Activated T-cell treated with anti-CD3 and anti-CD28 coated beads for 1 hour (primary cell): ENCODE results near the gene ANO3.
"Not testable (repeated sequence)": the region's sequence is repeated elsewhere in the genome, so short reads cannot be mapped to it uniquely, and the experiment has no call there.

Source experiments
- DNase-seq: peaks from one replicate; pipeline ENCODE4 v3.0.0-alpha.2; 2020; ENCODE audit warnings: low read depth

ANO3 gene

DNA sequence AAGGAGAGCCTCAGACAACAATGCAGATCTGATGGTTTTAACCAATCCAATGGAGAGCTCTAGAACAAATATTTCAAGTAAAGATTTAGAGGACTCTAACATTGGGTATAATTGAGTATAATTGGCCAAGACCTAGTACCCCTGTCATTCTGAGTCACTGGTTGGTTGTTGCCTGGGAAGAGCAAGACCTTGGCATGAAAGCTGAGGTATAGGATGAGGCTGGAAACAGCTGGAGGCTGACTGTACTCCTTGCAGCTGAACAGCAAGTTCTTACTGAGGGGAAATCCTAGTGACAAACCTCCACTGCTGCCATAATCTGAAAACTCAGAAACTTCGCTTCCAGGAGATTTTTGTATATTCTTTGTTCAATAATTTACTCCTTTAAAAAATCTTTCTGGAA is 294.4 kb downstream of the ANO3 start:
- no peak for DNase-seq

DNA sequence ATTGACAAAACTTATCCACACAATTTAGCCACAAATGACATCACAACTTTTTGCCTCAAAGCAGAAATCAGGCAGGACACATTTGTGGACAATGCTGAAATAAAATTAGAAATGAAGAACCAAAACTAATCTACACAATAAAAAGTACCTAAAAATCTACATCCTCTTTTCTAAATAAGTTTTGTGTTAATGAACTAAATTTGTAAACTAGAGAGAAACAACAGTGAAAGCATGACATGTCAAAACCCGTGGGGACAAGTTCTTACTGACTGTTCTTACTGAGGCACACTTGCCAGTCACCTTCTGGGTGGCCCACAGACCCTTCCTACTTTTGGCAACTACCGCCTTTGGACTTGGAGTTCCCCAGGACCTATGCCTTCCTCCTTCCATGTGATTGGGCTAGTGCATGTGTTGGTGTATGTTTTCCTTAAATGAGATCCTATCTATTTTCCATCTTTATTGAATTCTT is 300.8 kb downstream of the ANO3 start:
- DNase-seq, result no peak

DNA sequence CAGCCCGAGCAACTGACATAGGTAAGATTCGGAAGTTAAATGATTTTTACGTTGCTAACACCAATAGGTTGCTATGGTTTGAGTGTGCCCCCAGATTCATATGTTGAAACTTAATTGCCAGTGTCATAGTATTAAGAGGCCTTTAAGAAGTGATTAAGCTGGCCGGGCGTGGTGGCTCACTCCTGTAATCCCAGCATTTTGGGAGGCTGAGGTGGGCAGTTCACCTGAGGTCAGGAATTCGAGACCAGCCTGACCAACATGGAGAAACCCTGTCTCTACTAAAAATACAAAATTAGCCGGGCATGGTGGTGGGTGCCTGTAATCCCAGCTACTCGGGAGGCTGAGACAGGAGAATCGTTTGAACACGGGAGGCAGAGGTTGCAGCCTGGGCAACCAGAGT is 311.4 kb downstream of the ANO3 start:
- DNase-seq, result not testable (repeated sequence)

DNA sequence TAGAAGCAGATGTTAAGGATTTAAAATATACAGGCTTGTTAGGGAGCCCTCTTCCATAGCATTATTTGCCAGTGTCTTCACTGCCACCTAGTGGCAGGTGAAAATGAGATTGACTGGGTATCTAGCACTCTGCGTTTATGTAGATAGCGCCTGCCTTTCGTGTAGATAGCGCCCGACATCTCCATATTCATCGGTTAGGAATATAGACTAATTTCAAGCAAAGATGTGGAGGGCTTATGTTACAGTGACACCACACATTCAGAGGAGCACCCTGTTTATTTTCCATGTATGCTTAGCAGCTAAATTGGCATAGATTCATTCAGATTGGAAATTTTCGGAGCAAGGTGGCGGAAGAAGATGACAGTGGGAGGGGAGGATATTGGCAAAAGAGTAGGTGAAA is 318.0 kb downstream of the ANO3 start:
- no peak for DNase-seq

DNA sequence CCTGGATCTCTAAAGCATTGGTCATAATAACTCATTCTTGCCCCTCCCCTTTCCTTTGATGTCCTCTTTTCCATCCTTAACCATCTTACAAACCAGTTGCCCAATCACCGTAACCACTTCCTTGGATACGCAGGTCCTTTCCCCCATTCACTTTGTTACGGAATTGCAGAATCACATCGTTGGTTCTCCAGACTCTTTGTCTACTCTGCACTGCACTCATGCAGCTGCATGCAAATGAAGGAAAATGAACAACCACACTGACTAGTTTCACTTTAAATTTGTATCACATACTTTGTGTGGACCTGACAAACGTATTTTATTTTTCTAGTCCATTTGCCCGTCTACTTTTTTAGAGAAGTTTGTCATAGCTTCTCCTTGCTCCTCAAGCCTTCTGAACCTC is 320.0 kb downstream of the ANO3 start:
- DNase-seq, result no peak

DNA sequence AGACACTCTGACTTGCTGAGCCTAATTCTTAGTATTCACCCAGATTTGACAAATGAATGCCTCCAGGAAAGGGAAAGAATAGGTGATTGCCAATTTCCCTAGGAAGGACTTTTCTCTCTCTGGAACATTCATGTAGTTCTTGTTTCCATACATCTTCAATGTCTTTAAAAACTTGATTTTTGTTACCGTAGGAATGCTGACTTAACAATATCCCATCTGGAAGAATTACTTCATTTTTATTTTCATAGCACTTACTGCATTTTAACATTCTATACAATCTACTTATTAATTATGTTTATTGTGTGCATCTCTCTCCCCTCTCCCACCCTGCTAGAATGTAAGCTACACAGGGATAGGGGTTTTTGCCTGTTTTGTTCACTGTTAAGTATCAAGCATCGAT is 323.4 kb downstream of the ANO3 start:
- DNase-seq, result no peak

DNA sequence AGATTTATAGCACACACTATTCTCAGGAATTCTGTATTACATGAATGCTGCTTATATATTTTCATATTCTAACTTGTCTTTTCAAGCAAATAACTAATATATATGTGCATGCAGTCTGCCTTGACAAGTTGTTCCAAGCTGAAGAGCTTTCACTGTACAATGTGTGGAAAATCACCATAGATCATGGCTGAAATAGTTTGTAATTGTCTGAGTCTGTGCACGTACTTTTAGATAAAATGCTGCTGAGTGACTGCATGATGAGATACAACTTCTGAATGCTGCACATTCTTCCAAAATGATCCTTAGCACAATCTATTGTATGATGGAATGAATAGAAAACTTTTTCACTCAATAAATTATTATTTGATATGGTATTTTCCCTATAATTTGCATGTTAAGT is 331.0 kb downstream of the ANO3 start:
- no peak for DNase-seq

DNA sequence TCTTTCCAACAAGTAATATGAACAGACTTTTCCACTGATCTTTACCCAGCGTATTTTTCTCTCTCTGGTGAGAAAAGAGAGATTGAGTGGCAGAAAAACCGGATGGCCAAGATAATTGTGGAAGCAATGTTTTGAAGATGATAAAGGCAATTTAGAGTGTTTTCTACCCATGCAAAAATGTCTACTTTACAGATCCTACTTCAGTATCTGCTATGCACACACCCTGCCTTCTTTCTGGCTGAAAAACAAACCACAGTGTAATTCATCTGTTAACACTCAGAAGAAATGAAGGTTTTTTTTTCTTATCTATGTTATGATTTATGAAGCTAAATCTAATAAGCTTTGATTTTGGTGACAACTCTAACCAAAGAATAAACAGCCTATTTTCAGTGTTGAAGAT is 333.1 kb downstream of the ANO3 start:
- DNase-seq, result no peak

DNA sequence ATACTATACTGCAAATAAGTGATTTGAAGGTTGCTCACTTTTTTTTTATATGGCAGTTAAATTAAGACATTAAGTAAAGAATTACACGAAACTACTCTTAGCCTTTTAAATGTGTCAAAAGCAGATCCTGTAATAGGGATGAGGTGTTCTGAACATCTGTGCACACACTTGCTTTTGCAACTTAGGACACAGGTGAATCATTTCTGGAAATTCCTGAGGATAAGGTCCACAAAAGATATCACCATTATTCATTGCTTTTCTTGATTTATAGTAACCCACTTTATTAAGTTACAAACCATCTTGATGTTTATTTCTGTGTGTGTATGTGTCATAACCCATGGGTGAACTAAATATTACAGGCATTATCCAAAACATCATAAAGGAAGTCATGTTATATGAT is 334.0 kb downstream of the ANO3 start:
- no peak for DNase-seq

DNA sequence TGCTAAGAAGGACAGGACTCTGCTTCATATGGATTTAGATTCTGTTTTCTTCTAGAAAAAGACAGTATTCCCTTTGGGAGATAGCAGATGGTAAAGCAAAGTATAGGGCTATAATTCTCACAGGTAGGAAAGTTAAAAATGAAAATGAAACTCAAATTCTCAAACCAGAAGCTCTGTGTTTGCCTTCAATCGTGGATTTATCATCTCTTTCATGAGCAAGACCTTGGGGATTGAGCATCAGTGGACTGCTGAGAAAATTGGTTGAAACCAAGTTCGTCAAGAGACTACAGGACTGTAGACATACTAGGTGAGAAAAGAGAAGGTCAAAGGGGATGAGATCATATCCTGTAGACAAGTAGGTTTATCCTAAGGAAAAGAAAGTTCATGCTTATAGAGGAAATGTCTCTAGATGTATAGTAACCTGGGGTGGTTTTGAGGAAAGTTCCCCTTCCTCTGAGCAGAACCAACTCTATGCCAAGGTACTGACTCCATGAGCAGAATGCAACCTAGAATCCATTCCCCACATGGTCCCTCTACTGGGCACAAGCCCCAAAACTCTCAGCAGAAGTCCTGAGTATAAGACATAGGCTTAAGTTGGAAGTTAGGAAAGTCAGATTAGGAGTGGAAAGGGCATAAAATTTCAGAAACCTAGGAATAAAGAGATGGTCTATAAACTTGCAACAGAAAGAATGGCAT is 343.5 kb downstream of the ANO3 start:
- no peak for DNase-seq

DNA sequence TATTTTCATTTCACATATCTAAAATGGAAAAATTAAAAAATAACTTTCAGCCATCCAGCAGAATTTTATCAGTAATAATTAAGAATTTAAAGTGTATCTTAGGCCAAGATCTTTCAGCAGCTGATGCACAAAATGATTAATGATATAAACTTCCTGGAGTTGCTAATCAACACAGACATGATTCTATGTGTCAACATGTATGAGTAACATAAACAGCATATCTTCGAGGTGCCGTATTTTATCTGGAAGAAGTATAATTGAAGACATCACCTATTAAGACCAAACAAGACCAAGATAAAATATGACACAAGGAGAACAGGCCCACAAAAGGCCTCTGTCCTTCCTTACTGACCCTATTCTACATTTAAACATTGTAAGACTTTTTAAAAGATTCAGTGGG is 344.7 kb downstream of the ANO3 start:
- no peak for DNase-seq

DNA sequence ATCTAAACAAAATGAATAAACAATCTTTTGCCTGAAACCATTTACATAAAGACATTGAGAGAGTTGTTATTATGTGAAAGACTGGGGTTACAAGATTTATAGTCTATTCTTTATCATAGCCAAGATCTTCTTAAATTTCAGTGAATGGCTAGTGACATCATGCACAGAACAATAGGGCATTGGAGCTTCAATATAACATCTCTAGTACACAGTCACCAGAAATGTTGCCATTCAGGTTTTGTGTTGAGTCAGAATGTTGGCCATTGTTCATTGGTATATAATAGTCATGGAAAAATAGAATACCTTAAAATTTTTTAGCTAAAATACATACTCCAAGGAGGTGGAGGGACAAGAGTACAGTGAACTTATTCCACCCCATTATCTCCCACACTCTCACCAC is 345.6 kb downstream of the ANO3 start:
- no peak for DNase-seq

DNA sequence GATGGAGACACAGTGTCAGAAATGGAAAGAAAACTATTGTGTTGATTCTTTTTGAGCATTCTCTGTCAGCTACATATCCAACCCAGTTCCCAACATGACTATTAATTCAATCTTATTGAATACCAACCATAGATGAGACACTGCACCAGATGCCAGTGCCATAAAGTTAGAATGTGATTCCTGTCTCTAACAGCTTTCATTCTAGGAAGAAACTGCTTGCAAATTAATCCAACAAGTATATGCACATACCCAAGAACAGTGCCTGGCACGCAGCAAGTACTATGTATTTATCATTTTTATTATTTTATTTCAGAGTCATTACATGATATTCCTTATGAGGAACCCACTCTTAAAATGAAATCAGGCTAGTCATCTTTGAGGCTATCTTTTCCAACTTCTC is 355.4 kb downstream of the ANO3 start:
- DNase-seq, result no peak

DNA sequence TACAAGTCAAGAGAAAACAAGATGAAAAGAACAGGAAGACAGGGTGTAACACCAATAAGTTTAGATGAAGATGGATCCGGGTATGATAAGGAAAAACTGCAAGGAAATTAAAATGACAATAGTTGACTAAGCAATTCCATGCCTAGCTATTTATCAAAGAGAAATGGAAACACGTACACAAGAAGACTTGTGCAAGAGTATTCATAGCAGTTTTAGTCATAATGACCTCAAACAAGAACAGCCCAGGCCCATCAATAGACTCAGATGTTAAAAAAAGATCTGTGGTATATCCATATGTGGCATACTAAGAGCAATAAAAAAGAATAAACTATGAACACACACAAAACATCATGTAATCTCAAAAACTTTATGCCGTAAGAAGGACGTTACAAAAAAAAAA is 356.8 kb downstream of the ANO3 start:
- no peak for DNase-seq

DNA sequence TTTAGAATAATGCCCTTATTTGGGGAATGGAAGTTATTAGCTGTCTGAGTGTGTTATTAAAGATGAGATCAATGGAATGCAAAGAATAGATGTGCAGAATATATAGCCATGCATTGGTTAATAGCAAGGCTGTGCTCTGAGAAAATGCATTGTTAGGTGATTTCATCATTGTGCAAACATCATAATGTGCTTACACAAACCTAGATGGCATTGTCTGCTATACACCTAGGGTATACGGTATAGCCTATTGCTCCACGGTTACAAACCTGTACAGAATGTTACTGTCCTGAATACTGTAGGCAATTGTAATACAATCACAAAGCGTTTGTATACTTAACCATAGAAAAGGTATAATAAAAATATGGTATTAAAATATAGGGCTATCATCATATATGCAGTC is 364.4 kb downstream of the ANO3 start:
- DNase-seq, result no peak

DNA sequence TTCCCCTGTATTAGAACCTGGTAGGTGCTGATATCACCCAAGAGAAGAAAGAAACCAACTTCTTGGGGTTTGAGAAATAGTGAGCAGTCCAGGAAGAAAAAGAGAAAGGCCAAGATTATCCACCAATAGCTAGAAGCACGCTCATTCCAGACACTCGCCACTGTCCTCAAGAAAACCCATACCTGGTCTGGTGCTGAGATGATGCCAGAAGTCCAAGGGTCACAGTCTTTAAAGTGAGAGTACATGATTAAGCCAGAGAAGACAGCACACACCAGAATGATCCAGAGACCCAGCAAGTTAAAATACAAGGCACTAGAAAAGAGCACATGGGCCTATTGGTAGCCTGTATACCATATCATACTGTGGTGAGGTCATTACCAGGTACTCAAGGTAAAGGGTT is 366.3 kb downstream of the ANO3 start:
- DNase-seq, result no peak

DNA sequence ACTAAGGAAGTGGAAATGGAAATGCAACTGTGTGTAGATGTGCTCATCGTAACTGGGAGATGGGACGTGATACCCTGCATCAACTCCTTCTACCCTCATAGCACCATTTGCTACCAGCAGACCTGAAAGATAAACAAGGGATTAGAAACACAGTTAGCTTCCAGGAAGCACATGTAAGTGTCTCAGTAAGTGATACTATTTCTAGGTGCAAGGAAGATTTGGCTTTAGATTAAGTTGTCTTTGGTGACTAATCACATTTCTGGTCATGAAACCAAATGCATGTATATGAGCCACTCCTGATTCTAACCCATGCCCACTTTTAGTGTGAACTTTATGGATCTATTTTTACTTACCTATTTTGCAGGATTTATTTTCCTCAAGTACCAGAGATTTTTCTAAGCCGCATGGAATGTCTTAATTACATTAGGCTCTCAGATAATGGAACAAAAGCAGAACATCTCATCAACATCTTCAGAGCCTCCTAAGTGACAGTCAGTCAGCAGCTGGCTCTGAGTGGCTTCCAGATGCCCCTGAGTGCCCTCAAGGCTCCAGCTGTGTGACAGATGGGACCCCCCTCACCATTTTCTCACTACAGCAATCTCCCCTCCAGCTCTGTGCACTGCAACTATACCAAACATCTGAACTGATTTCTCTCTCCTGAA is 368.8 kb downstream of the ANO3 start:
- no peak for DNase-seq

DNA sequence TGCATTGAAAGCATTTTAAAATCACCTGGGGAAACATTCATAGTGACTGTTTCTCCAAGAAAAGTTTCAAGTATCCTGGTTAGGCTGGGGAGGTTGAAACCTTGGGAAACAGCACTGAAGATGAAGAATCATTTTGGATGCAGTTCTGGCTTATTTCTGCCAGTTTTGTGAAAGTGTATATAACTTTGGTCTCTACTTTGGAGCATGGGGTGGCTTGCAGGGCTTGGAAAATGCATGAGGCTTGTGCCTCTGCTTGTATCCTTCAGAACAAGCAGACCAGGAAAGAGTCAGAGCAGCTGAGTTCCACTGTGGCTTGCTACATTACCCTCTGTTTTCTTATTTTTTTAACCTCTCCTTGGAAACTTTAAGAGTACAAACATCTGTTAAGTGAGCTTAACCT is 370.5 kb downstream of the ANO3 start:
- no peak for DNase-seq

DNA sequence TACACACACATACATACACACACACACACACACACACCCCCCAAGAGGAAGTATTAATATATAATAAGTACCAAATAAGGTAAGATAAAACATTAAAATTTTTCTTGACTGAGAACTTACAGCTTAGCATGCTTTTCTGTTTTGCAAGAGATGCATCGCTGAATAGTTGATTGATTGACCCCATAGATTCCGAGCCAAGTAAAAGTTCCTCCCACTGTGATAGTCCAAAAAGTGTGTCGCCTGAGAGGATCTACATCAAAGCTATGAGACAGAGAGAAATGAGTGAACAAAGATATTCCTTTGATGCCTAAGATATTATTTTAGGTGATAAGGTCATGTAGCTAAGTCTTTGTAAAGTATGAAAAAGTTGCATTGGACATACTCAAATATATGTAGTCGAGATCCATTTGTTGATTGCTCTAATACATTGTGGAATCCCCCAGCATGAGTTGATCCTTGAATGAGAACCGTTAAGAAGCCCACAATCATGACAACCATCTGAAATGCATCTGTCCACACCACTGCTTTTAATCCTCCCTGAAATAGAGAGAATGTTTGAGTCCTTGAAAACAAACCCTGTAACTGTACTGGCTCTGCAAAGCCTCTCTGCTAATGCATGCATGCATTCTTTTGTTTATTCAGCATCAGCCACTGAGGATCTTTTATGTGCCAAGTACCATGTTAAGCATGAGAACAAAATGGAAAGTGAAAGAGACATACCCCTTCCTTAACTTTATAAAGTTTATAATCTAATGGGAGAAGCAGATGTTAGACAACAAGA is 371.7 kb downstream of the ANO3 start:
- no peak for DNase-seq

DNA sequence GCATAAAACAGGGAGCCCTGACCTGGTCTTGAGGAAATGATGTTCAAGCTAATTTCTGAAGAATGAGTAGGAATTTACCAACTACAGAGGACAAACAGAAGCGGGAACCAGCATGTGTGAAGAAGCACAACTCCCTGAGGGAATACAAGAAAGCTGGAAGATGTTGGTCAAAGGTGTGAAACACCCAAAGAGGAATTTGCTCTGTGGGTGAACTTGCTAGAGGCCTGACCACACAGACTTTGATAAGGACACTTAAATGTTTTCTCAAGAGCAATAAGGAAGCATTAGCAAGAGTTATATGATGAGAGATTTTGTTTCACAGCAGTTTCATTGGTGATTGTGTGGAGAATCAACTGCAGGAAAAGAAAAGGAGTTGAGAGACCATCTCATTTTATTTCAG is 372.3 kb downstream of the ANO3 start:
- DNase-seq, result no peak

DNA sequence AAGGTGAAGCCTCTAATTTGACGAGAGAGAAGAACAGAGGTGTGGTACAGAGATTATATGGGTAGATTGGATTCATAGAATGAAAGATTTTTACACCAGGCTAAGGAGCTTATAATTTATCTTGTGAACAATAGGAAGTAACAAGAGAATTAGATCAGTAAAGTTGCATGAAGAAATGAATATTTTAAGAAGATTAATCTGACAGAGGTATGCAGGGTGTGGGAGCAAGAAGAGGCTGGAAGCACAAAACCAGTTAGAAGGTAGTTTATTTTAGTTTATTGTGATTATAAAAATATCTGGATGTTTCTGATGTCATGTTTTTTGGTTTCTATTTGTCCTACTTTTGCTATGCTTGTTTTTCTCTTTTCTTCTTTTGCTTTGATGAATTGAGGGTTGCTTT is 374.3 kb downstream of the ANO3 start:
- DNase-seq, result no peak

DNA sequence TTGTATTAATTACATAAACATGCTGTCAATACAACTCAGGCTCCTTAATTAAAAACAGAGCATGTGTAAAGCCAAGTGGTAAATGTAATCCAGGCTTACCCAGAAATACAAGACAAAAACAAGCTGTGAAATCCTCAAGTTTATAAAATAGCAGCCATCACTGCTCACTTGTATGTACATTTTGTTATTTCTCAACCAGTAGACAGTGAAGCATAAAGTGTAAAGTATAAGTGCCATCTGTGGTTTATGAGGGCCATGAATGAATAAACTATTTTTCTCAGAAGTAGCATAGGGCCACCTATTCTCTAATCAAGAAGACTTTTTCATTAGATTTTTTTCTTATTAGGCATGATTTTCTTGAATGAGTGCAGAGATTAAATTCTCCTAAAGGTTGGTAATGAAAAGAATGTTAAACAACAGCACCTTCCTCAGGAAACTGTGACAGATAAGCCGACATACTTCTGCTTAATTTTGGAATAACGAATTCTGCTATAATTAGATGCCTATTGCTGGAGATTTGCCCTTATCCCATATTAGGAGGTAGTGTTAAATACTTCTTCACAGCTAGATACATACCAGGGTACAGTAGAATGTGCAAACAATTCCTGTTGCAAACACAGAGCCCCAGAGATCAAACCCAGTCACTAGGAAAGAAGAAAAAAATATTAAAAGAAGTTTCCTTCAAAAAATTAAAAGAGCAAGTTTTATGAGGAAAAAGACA is 377.0 kb downstream of the ANO3 start:
- DNase-seq, result no peak

DNA sequence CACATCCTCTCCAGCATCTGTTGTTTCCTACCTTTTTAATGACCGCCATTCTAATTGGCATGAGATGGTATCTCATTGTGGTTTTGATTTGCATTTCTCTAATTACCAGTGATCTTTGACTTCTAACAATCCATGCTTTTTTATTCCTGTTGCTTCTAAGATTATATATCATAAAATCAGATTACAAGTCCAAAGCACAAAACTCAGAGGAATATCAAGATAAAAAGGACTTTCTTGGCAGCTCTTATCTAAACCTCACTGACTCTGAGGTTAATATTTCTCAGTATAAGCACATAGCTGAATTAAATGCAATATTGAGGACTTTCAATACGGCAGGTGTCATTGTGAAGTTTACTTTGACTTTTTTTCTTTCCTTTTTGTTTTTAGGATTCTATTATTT is 378.6 kb downstream of the ANO3 start:
- no peak for DNase-seq
